Midbrain (tissue), 1 donor: ENCODE data around the gene CIB4.
A peak's percentile ranks its signal among the peaks of the same experiment; 100 is the strongest.

Experiments
- DNase-seq: peaks from one replicate; lab custom pipeline; 2025; lab: John Stamatoyannopoulos, UW

Gene CIB4

DNA sequence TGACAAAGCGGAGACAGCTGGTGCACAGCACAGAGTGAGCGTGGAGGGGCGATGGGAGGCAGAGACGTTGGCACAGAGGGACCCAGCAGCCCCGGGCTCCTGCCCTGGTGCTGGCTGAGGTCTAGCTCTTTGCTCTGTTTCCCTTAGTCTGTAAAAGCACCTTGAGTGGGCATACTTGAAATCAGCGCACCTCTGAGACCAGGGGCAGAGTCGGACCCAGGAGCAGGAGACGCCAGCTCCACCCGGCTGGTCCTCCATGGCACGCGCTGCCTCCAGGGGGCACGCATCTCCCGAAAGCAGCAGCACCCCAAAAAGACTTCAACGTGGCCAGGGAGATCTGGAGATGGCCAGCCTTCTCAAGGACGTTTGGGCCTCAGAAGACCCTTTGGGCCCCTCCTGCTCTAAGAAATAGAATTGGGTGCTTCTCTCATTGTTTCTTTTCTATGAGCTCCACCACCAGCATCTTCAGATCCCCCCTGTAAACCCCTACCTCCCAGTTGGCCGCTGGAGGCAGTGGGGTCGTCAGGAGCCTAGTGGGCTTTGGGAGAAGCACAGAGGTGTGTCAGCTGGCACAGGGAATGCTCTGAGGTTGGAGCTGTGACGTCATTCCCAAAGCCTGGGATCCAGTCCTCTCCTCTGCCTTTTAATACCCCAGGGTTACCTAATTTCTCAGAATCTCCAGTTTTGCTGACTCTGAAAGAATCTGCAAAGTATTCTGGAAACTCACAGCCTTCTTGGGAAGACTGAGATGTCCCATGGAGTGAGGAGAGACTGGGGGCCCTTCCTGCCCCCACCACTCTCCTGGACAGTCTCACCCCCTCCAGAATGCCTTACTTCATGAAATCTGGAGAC is 58.9 kb downstream of the CIB4 start:
- DNase-seq: no peak

DNA sequence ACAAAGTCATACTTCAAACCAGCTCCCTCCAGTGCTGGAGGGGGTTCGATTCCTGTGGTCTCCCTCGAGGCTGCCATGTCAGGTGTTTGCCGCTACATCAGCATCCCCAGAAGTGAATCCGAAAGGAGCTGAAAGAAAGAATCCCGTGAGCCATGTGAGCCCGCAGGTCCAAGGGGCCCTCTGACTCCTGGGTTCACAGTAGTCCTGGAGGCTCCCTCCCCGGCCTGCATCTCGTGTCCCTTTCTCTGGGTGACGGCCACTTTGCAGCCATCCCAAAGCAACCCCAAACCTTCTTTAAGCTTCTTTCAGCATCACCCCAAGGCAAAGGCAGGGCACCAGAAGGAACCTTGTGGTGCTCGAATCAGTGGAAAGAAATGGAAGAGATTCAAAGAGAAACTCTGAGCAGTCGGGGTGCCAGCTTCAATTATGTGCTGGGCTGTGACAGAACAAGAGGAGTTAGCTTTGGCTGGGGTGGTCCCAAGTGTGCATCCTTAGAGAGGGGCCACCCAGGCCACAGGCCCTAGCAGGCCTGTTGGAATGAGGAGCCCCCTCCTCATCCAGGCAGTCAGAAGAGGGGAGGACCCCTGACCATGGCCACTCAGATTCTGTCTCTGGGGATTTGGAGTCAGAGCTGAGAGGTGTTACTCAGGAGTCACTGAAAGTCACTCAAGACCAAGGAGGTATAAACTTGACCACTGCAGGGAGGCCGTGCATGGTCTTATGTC is 59.7 kb downstream of the CIB4 start:
- DNase-seq: no peak

DNA sequence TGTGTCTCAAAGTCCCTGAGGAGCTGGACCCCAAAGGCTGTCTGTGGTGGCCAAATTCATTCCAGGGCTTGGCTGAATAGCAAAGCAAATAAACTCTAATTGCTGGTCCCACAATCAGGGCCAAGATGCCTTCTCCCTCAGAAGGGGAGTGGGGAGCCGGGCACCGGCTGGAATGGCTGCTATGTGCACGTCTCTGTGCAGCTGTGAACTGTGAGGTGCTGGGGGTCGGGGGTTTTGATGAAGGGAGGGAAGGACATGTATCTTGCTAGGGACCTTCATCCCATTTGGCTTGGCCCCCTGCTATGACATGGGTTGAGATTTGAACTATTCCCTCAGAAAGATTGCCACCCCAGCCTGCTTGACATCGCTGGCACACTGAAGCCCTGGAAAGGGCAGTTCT is 60.4 kb downstream of the CIB4 start:
- no peak for DNase-seq

DNA sequence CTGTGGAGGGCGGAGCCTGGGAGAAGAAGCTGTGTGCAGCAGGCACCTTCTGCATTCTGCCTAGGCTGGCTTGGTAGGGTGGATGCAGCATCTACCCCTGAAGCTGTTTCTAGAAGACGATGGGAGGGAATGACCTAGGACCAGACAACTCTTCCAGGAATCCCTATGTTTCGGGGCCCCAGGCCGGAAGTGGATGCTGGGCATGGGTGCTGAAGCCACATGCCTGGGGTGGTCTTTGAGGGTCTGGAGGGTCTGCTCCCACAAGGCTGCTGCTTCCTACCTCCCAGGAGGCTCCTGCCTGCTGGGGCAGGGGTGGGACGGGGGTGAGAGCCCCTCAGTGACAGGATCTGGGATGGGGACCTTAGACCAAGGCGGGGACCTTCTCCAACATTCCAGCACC is 61.0 kb downstream of the CIB4 start:
- DNase-seq: no peak

DNA sequence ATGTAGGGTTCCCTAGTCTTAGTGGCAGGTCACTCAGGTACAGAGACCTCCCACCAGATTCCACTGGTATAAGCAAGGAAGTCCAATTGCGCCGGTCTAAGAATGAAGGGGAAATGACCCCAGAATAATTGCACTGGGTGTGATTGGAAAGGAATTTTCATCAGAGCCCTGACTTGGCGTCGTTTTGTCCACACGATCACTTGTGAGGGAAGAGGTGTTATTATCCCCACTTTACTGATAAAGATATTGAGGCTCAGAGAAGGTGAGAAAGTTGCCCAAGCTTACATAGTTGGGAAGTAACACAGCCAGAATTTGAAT is 61.5 kb downstream of the CIB4 start:
- no peak for DNase-seq

DNA sequence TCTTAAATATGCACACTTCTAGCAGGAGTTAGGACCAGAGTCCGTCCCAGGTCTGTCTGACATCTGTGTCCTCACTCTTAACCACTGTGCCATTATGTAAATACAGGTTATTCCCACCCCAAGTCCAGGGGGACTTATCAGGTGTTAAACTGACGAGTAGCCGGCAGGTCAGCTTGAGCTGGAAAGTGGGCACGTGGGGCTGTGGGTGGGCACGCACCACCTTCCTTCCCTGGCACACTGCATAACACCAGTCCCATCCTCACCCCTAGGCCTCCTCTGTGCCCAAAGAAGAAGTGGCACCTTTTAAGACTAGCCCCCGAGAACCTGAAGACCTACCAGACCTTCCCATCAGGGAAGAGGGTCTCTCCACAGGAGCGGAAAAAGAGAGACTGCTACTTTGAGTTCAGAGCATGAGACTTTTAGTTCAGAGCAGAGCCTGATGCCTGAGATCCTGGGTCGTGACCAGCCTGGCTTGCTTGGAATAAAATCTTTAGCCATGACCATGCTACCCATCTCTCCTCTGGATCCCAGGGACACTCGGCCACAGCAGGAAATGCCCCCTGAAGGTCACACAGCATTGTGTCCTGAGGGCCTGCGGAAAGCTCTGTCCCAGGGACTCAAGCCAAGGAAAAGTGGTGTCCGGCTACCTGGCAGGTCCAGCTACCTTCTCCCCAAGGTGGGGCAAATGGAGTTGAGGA is 62.0 kb downstream of the CIB4 start:
- no peak for DNase-seq

DNA sequence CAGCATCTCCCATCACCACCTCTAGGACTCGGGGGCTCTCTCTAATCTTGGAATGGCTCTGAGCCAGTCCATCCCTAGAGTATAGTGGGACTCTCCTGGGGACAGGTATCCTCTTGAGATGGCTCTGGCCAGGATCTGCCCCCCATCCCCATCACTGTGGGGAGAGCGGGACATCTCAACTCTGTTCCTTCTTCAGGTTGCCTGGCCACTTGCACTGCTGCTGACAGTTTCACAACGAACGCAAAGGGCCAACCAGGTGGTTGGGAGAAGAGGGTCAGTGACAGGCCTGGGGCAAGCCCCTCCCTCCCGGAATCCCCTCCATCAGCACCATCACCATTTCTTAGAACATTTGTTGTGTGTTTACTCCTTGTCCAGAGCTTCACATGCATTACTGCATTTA is 62.6 kb downstream of the CIB4 start:
- no peak for DNase-seq

DNA sequence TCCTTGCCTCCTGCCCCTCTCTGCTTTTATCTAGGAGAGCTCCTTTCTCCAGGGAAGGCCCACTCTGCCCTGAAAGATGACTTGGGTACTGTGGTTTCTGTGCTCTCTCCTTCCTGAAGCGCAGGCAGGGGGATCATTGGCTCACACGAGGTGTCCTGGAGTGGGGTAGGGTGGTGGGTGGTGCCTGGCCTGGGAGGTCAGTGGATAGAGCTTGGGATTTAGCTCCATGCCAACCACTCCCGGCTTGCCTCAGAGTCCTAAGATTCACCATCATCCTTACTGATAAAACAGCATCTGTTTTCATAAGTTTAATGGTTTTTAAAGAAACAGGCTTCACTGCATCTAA is 63.1 kb downstream of the CIB4 start:
- no peak for DNase-seq

DNA sequence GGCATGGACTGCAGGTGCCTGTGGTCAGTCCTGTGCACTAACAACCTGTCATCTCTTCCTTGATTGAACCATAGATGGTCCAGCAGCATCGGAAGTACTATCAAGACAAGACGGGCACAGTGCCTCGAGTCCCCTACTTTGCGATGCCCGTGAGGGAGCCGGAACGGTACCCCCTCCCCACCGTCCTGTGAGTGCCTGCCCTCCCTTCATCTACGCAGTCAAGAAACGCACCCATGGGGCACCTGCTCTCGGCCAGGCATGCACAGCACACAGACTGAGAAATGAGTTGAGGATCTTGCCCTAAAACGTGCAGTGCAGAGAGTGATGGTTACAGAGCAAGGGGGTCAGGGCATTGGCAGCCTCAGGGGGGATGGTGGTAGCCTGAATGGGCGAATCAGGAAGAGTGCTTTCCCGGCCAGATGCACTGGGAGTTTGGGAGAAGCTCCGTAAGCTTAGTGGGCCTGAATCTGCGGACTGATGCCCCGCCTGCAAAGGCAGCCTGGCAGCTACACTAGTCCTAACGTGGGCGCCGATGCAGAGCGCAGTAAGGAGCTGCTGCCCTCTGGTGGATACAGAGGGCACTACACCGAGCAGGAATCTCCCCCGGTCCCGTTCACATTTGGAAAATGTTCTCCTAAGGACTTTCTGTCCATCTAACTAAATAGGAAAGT is 63.6 kb downstream of the CIB4 start:
- DNase-seq: peak; percentile 23

DNA sequence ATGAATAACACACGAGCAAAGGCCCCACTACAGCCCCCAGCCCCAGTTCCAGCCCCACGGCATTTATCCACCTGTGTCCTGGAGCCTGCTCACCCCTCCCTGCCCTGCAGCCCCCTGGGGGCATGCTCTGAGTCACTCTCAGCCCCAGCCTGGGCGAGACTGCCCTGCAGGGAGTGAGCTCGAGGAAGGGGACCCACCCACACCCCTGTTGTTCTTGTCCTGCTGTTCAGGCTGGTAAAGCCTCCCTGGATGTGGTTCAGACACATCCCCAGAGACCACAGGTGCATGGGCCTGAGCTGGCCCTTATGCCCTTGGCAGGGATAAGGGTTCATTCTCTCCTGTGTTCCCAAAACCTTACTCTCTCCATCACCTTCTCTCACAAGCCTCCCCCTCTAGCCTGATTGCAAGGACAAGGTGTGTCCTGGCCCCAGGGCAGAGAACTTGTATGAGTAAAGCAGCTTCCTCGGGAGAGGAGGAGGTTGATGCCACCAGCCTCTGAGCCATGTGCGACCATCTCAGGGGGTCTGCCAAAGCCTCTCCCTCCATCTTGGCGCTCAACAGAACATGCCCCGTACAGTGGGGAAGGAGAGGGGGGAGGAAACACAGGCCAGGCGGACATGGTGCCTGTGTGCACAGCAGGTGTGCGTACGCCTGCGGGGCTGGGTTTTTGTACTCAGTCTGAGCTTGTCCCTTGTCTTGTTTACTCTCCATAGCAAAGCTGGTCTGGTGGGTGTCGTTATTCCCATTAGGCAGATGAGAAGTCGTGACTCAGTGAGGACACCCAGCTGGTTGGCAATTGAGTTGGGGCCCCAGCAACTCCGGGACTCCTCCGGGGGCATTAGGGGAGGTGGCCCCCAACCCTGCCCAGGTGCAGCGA is 64.4 kb downstream of the CIB4 start:
- DNase-seq: no peak

DNA sequence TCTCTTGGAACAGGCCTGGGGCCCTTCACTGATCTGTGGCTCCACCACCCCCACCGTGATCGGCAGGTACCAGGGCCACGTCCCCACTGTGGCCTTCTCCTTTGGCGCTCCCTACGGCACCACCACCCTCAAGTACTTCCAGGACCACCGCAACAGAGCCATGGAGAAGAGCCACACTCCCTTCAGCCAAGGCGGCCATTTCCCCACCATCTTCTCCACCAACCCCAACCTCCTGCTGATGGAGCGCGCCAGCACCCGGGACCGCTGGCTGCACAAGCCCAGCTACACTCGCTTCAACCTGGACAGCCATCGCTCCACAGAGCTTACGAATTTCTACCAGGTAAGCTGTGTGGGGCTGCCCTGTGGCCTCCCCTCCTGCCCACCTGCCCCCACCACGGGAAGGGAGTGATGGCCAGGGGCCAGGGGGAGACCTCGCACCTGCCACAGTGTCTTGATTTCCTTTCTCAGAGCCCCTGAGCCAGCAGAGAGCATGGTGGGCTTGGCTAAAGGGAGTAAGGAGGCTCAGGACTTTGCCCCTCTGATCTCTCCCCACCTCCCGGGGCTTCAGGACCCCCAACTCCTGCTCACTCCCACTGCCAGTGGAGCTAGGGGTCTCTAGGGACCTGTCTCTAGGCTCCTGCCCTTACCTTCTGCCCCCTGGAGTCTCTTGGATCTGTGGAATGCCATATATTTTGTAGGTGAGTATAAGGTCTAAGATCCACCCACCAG is 65.2 kb downstream of the CIB4 start:
- DNase-seq: no peak

DNA sequence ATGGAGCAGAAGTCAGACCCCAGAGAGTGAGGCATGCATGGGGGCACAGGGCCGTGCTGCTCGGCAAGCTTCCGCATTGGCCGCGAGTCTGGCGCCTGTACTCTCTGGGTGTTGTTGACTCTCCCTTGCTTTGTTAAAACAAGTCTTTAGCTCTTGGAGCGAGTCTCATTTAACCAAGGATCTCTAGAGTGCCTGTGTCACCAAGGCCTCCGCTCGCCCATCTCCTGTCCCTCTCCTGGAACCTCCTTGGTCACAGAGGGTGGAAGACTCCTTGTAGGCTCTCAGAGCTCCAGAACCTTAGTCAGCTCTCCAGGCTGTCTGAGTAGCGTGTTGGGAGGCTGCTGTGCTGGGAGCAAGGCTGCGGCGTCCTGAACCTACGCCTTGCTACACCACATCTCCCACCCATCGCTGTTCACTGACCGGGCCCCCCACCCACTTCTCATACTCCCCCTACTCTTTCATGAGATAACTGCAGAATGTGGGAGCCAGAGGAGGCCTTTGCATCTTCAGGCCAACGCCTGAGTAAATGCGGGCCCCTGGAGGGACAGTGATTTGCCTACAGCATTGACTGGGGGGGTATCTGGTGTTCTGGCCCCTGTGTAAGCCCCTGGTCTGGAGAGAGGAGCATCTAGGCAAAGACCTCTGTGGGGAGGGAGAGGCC is 66.1 kb downstream of the CIB4 start:
- no peak for DNase-seq

DNA sequence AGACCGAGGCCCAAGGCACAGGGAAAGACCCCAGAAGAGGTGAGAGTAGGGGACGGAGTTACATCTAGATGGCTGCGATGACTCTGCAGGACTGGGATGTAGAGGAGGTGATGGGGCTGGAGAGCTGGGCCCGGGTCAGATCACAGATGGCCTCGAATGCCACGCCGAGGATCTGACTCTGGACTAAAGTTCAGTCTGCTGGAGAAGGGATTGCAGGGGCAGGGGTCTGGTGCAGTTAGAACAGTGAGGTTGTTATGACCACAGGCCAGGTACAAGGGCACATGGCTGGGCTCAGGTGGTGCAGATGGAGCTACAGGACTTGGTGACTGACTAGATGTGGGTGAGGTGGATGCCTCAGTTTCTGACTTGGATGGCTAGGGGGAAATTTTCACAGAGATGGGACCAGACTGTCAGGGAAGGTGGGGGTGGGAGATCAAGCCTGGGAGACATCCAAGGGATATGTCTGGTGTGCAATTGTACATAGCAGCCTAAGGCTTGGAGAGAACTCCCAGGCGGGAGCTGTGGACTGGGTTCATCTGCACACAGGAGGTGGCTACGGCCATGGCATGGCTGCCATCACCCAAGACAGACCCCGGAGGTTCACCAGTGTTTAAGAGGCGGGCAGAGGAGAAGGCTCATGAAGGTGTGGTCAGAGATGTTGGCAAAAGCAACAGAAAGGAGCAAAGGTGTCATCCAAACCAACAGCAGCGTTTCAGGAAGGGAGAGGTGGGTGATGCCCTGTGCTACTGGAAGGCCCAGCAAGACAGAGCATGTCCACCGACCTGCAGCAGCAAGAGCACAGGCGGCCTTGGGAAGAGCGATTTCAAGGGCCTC is 66.9 kb downstream of the CIB4 start:
- DNase-seq: no peak

DNA sequence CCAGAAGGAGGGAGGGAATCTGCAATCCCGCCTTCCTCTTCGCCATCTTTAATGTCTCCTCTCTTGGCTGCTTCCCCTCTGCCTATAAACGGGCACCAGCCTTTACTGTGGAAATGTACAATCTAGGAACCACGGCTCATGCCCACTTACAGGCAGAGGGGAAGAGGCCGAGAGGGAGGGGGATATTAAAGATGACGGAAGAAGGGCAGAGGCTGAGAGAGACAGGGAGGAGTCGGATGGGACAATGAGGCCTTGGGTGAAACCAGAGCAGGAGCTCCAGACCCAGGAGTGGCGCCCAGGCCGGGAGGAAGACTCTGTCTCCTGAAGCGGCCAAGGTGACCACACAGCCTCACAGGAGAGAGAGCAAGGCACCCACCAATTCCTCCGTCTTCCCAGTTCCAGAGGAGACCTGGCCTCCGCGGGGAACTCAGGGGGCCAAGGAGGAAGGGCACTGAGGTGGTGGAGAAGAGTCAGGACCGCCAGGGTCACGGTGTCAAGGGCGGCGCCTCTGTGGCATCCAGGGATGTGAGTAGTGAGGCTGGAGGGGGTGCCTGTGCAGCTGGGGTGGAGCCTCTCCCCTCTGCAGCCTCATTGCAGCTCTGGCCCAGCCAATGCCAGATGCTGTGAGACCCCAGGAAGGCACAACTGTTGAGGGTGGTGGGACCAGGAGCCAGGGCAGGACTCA is 67.8 kb downstream of the CIB4 start:
- DNase-seq: no peak

DNA sequence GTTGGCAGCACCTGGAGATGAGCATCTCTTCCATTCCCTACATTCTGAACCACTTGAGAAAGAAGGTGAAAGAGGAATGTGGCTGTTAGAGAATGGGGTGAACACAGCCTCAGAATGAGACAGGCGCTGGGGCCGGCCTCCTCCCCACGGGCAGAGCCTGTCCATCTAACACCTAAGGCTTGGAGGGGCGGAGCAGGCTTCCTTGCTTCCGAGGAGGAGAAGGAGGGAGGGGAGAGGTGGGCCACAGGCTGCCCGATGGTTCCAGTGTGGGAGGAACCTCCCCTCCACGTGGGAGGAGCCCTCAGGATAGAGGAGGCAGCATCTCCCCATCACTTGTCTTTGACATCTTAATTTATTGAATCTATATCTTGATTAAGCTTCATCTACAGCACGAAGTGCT is 68.6 kb downstream of the CIB4 start:
- no peak for DNase-seq

DNA sequence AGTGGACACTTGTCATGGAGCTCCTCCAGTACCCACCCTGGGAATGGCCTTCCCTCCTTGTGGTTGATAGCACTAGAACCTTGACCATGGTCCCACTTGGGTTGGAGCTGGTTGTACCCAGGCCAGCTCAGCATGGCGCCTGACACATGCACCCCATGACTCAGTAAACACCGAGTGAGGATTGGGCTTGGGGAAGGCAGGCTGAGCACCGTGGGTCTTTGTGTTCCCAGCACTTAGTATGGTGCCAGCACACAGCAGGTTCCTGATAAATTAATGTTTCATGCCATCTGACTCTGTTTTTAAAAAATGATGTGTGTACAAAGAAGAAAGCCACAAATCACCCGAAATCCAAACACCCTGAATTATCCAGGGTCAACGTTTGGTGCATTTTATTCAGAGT is 69.8 kb downstream of the CIB4 start:
- DNase-seq: no peak

DNA sequence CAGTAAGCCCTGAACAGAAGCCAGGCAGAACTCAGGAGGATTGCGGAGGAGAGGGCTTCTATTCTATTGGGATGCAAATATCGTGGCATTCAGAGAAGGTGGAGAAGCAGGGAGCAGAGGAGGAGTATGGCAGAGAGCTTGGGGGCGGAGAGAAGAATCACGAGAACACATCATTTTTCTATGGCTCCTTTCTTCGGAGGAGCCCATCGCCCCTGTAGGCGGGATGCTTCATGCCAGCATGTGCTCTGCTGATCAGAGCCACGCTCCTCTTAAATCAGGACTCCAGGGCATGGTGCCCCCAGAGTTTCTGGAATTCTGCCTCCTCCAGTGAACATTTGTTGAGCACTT is 71.1 kb downstream of the CIB4 start:
- no peak for DNase-seq

DNA sequence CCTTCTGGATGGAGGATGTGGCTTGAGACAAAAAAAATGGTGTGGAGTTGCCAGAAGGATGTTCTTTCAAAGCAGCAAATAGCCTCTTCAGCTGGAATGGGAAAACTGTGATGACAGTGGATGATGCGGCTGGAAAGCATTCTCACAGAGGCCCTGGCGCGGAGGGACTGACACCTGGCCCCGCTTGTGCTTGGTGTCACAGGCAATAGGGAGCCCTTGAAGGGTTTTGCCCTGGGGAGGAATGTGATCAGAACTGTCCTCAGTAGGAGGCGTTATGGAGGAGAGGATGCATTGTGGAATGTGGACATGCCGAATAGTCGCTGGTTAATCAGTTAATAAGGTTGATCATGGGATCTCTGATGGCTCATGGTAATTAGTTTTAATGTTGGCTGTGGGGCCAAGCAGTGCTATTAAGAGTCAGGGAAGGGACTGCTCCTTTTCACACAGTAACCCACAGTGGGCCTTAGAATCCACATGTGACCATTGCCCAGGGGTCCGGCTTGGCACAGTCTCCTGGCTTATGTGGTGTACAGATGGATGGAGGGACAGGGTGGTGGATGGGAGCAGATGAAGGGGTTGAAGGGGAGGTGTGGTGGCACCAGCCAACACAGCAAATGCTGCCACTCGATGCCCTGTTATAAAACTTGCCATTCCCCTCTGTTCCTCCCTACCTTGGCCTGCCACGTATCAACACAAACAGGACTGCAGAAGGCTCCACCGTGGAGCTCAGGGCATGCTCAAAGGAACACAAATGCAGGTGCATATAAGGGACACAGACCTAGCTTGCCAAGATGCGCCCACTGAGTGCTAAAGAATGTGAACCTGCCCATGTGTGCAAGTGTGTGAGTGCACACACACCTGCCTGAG is 71.7 kb downstream of the CIB4 start:
- DNase-seq: no peak
